ENCODE results near the gene MIP.

MIP gene

GRCh38 chr12:56431288-56431687 is 23.2 kb downstream of the MIP start:
- H3K27me3 ChIP-seq (ENCODE audit: insufficient read depth, poor library complexity, severe bottlenecking) = no peaks in the 10 kb centered on the region
- no peaks in the 10 kb centered on the region for H3K4me1 ChIP-seq (ENCODE audit: insufficient read depth, poor library complexity, severe bottlenecking)
- H3K36me3 ChIP-seq (ENCODE audit: low read depth) = peaks cover 55% of the 10 kb centered on the region
- TF ChIP-seq, protein P1, sequence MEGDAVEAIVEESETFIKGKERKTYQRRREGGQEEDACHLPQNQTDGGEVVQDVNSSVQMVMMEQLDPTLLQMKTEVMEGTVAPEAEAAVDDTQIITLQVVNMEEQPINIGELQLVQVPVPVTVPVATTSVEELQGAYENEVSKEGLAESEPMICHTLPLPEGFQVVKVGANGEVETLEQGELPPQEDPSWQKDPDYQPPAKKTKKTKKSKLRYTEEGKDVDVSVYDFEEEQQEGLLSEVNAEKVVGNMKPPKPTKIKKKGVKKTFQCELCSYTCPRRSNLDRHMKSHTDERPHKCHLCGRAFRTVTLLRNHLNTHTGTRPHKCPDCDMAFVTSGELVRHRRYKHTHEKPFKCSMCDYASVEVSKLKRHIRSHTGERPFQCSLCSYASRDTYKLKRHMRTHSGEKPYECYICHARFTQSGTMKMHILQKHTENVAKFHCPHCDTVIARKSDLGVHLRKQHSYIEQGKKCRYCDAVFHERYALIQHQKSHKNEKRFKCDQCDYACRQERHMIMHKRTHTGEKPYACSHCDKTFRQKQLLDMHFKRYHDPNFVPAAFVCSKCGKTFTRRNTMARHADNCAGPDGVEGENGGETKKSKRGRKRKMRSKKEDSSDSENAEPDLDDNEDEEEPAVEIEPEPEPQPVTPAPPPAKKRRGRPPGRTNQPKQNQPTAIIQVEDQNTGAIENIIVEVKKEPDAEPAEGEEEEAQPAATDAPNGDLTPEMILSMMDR (IDR thresholded peaks at IDR 0.05; ENCODE audit: poor library complexity, severe bottlenecking) = no peak
- ATAC-seq (ENCODE audit: low read depth) = no peak
- no peak overlapping the region for H3K27ac ChIP-seq (ENCODE audit: poor library complexity, severe bottlenecking)
- no peaks in the 10 kb centered on the region for H3K9me3 ChIP-seq (ENCODE audit: severe bottlenecking)
- no peak overlapping the region for H3K4me3 ChIP-seq (ENCODE audit: severe bottlenecking)
- no peak for DNase-seq (ENCODE audit: low spot score)

DNA sequence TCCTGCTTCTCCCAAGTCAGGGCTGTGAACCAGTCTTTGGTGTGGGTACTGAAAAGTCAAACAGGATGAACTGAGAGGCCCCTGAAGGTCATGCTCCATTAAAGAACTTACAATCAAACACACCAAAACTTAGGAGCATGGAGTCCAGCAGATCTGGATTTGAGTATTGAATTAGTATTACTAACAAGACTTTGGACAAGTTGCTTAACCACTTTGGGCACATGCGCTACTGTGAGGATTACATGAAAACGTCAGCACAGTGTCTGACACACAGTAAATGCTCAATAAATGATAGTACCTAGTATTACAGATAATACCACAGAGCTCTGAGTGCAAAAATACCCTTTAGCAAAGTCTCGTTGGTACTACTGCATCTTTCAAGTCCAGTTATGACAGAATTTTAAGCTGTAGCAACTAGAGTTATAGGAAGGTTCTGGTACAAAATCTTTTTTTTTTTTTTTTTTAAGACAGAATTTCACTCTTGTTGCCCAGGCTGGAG is 28.5 kb downstream of the MIP start:
- no peak for DNase-seq (ENCODE audit: low spot score)

DNA sequence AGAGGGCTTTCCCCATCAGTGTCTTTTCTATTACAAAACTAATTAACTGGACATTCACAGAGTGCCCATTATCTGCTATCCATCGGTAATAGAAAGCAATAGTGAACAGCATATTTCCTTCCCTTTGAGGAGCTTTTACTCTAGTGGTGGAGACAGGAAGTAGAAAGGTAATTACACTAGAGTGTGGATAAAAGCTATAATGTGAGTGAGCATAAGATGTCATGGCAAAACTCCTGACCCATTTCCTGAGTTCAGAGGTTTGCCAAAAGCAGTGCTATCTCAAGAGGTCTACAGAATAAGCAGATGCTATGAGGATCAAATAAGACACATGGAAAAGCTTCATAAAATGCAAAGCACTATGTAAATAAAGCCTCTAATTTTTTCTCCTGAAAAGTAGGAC is 29.3 kb downstream of the MIP start:
- no peak overlapping the region for H3K27ac ChIP-seq (ENCODE audit: poor library complexity, severe bottlenecking)
- H3K9me3 ChIP-seq (ENCODE audit: severe bottlenecking) = no peaks in the 10 kb centered on the region
- H3K36me3 ChIP-seq (ENCODE audit: low read depth) = peaks cover 72% of the 10 kb centered on the region
- no peaks in the 10 kb centered on the region for H3K4me1 ChIP-seq (ENCODE audit: insufficient read depth, poor library complexity, severe bottlenecking)
- ATAC-seq (ENCODE audit: low read depth) (no peak), DNase-seq (ENCODE audit: low spot score) (no peak)
- H3K27me3 ChIP-seq (ENCODE audit: insufficient read depth, poor library complexity, severe bottlenecking) = no peaks in the 10 kb centered on the region
- TF ChIP-seq, protein P1 (IDR thresholded peaks at IDR 0.05; ENCODE audit: poor library complexity, severe bottlenecking) = no peak
- no peak overlapping the region for H3K4me3 ChIP-seq (ENCODE audit: severe bottlenecking)

More for the DNA sequence above, 28.5 kb downstream of the MIP start:
- no peak overlapping the region for H3K27ac ChIP-seq (ENCODE audit: poor library complexity, severe bottlenecking)
- H3K4me3 ChIP-seq (ENCODE audit: severe bottlenecking) = no peak overlapping the region
- H3K4me1 ChIP-seq (ENCODE audit: insufficient read depth, poor library complexity, severe bottlenecking) = no peaks in the 10 kb centered on the region
- no peak for ATAC-seq (ENCODE audit: low read depth)
- peaks cover 78% of the 10 kb centered on the region for H3K36me3 ChIP-seq (ENCODE audit: low read depth)
- no peaks in the 10 kb centered on the region for H3K9me3 ChIP-seq (ENCODE audit: severe bottlenecking)
- no peaks in the 10 kb centered on the region for H3K27me3 ChIP-seq (ENCODE audit: insufficient read depth, poor library complexity, severe bottlenecking)
- TF ChIP-seq, protein P1 (IDR thresholded peaks at IDR 0.05; ENCODE audit: poor library complexity, severe bottlenecking) = no peak

DNA sequence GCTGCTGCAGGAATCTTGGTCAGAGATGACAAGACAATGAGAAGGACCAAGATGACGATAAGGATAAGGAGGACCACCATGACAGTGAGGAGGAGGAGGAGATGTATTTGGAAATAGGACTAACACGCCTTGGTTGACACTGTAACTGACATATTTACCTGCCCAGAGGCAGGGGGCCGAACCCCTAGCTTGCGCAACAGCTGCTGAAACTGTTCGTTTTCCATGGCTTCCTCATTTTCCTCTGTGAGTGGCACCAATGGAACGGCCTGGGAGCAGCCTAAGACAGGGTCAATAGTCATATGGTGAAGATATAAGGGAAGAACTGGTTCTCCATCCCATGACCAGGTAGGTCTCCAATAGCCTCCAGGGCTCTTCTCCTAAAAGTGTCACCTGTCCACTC is 34.0 kb downstream of the MIP start:
- DNase-seq (ENCODE audit: low spot score) = no peak
- H3K27me3 ChIP-seq (ENCODE audit: insufficient read depth, poor library complexity, severe bottlenecking) = no peaks in the 10 kb centered on the region
- H3K27ac ChIP-seq (ENCODE audit: poor library complexity, severe bottlenecking) = no peak overlapping the region
- H3K4me3 ChIP-seq (ENCODE audit: severe bottlenecking) = no peak overlapping the region
- TF ChIP-seq, protein P1 (IDR thresholded peaks at IDR 0.05; ENCODE audit: poor library complexity, severe bottlenecking) = no peak
- no peaks in the 10 kb centered on the region for H3K9me3 ChIP-seq (ENCODE audit: severe bottlenecking)
- no peaks in the 10 kb centered on the region for H3K4me1 ChIP-seq (ENCODE audit: insufficient read depth, poor library complexity, severe bottlenecking)
- H3K36me3 ChIP-seq (ENCODE audit: low read depth) = peaks cover 61% of the 10 kb centered on the region
- no peak for ATAC-seq (ENCODE audit: low read depth)

- Histone ChIP-seq H3K36me3 (ENCODE audit: low read depth) (peaks cover 37% of the 10 kb centered on the region), H3K4me1 (ENCODE audit: insufficient read depth, poor library complexity, severe bottlenecking) (no peaks in the 10 kb centered on the region)
- DNase-seq (ENCODE audit: low spot score) = no peak
Measured at GRCh38 chr12:56417739-56418138, 36.7 kb downstream of the MIP start.

More at GRCh38 chr12:56417739-56418138, 36.7 kb downstream of the MIP start:
- Histone ChIP-seq H3K4me3 (ENCODE audit: severe bottlenecking) (no peak overlapping the region), H3K27ac (ENCODE audit: poor library complexity, severe bottlenecking) (no peak overlapping the region), H3K9me3 (ENCODE audit: severe bottlenecking) (no peaks in the 10 kb centered on the region), H3K27me3 (ENCODE audit: insufficient read depth, poor library complexity, severe bottlenecking) (no peaks in the 10 kb centered on the region)
- ATAC-seq (ENCODE audit: low read depth) = no peak
- TF ChIP-seq, protein P1 (IDR thresholded peaks at IDR 0.05; ENCODE audit: poor library complexity, severe bottlenecking) = no peak
